DMS 273 (cell line): ENCODE data around the gene CLPSL1.
A peak's percentile ranks its signal among the peaks of the same experiment; 100 is the strongest.
"Not testable (repeated sequence)": the region's sequence is repeated elsewhere in the genome, so short reads cannot be mapped to it uniquely, and the experiment has no call there.

Experiments used
- DNase-seq: peaks from one replicate; lab custom pipeline; 2025; ENCODE audit not compliant: unreplicated experiment; lab: John Stamatoyannopoulos, UW

The CLPSL1 gene

GRCh38 chr6:35780719-35781118, at the start of gene CLPSL1:
TSS of gene CLPSL1 (plus strand) at chr6:35781019. CDS start at chr6:35781111, 92 bp downstream.
- no peak for DNase-seq

GRCh38 chr6:35731414-35731735, 49.4 kb upstream of the CLPSL1 start:
- peak; percentile 97 for DNase-seq

- DNase-seq = peak; percentile 96
Observed at GRCh38 chr6:35731736-35732532, 48.9 kb upstream of the CLPSL1 start.

GRCh38 chr6:35733633-35734032, 47.2 kb upstream of the CLPSL1 start:
- no peak for DNase-seq

GRCh38 chr6:35734319-35734718, 46.5 kb upstream of the CLPSL1 start:
- DNase-seq = not testable (repeated sequence)

- no peak for DNase-seq
Observed at GRCh38 chr6:35735452-35735851, 45.4 kb upstream of the CLPSL1 start.

- DNase-seq = peak; percentile 89
Observed at GRCh38 chr6:35736253-35736894, 44.4 kb upstream of the CLPSL1 start.

GRCh38 chr6:35736982-35737412, 43.8 kb upstream of the CLPSL1 start, which contains the start of gene ARMC12:
TSS of gene ARMC12 (plus strand) at chr6:35737032. CDS start at chr6:35737109, 77 bp downstream.
- DNase-seq = peak; percentile 51

GRCh38 chr6:35737413-35738211, 43.2 kb upstream of the CLPSL1 start:
- DNase-seq = peak; percentile 93

- peak; percentile 61 for DNase-seq
Observed at GRCh38 chr6:35739645-35740524, 40.9 kb upstream of the CLPSL1 start.

GRCh38 chr6:35742842-35743241, 38.0 kb upstream of the CLPSL1 start:
- DNase-seq = no peak

GRCh38 chr6:35745509-35745908, 35.3 kb upstream of the CLPSL1 start:
- no peak for DNase-seq

- DNase-seq = no peak
Observed at GRCh38 chr6:35746516-35746915, 34.3 kb upstream of the CLPSL1 start.

GRCh38 chr6:35747877-35748276, 32.9 kb upstream of the CLPSL1 start:
- no peak for DNase-seq

- DNase-seq = no peak
Observed at GRCh38 chr6:35750557-35750956, 30.3 kb upstream of the CLPSL1 start.

- no peak for DNase-seq
Observed at GRCh38 chr6:35751594-35751993, 29.2 kb upstream of the CLPSL1 start.

GRCh38 chr6:35752330-35752729, 28.5 kb upstream of the CLPSL1 start:
- DNase-seq = no peak

GRCh38 chr6:35754452-35755277, 26.2 kb upstream of the CLPSL1 start:
- peak; percentile 87 for DNase-seq

GRCh38 chr6:35755278-35755924, 25.4 kb upstream of the CLPSL1 start:
- no peak for DNase-seq
